ENCODE measurements around the gene ASCL5. TPM values are rescaled to one million over a fixed set of nuclear protein-coding genes. Genes with fewer than 3 reads are reported as not detected.
A peak's percentile ranks its signal among the peaks of the same experiment; 100 is the strongest.

ASCL5 gene
- total RNA-seq, 1 donor from 2014 or later, result 0.29 TPM

GRCh38 chr1:201122321-201122957 lies 4.5 kb downstream of the ASCL5 start:
- ATAC-seq, result no peak
- no peaks in the 10 kb centered on the region for H3K9me3 ChIP-seq
- H3K27me3 ChIP-seq, result no peaks in the 10 kb centered on the region
- no peak overlapping the region for H3K27ac ChIP-seq
- H3K4me1 ChIP-seq, result peaks cover 10% of the 10 kb centered on the region
- intact Hi-C loops (cut with DNase I), result no loop called here
- H3K36me3 ChIP-seq, result no peaks in the 10 kb centered on the region
- no peak overlapping the region for H3K4me3 ChIP-seq
- TF ChIP-seq CTCF (IDR thresholded peaks at IDR 0.05), result no peak
- DNase-seq, result no peak

GRCh38 chr1:201119206-201120197 lies 7.5 kb downstream of the ASCL5 start:
- Histone ChIP-seq H3K27me3 (peaks cover 3% of the 10 kb centered on the region), H3K4me1 (peaks cover 10% of the 10 kb centered on the region), H3K27ac (no peak overlapping the region), H3K9me3 (no peaks in the 10 kb centered on the region), H3K4me3 (no peak overlapping the region), H3K36me3 (no peaks in the 10 kb centered on the region)
- intact Hi-C loops (cut with DNase I), result loop anchor here (10.0 kb wide), 1 partner anchor 145 kb away; no protein-coding TSS in a partner anchor
- ATAC-seq (peak; percentile 55), DNase-seq (no peak)
- peak; percentile 59 for TF ChIP-seq CTCF (IDR thresholded peaks at IDR 0.05)

- intact Hi-C loops (cut with DNase I), result loop anchor here (10.0 kb wide), 1 partner anchor 141 kb away; no protein-coding TSS in a partner anchor
- no peak for TF ChIP-seq CTCF (IDR thresholded peaks at IDR 0.05)
- no peak overlapping the region for H3K27ac ChIP-seq
Measured at GRCh38 chr1:201116091-201116490, 10.9 kb downstream of the ASCL5 start.

GRCh38 chr1:201115390-201115937 lies 11.5 kb downstream of the ASCL5 start:
- peak overlapping the region; percentile 63 for H3K4me3 ChIP-seq
- no peak for DNase-seq
- intact Hi-C loops (cut with DNase I), result loop anchor here (10.0 kb wide), 1 partner anchor 141 kb away; no protein-coding TSS in a partner anchor

More at GRCh38 chr1:201116091-201116490, 10.9 kb downstream of the ASCL5 start:
- H3K4me3 ChIP-seq, result no peak overlapping the region
- DNase-seq (no peak), ATAC-seq (no peak)
- peaks cover 3% of the 10 kb centered on the region for H3K27me3 ChIP-seq
- peaks cover 10% of the 10 kb centered on the region for H3K4me1 ChIP-seq
- no peaks in the 10 kb centered on the region for H3K9me3 ChIP-seq
- H3K36me3 ChIP-seq, result no peaks in the 10 kb centered on the region

More at GRCh38 chr1:201115390-201115937, 11.5 kb downstream of the ASCL5 start:
- H3K27ac ChIP-seq, result no peak overlapping the region
- TF ChIP-seq CTCF (IDR thresholded peaks at IDR 0.05), result no peak
- H3K36me3 ChIP-seq, result no peaks in the 10 kb centered on the region
- no peak for ATAC-seq
- peaks cover 10% of the 10 kb centered on the region for H3K4me1 ChIP-seq
- H3K27me3 ChIP-seq, result peaks cover 3% of the 10 kb centered on the region
- H3K9me3 ChIP-seq, result no peaks in the 10 kb centered on the region

Data from upper lobe of right lung (tissue), 1 donor.